HL-60 (cell line): ENCODE measurements around the gene GSG1L2.
A peak's percentile ranks its signal among the peaks of the same experiment; 100 is the strongest.

ENCODE experiments used
- DNase-seq, 2 experiments: peaks; one replicate each; pipeline ENCODE4 v3.0.0-alpha.2; 2010 to 2020; ENCODE audit warnings: low read depth in 1 of 2, low spot score in 1 of 2
- H3K27ac ChIP-seq: fragments of 250-450 bp; sonication (Bioruptor Pico); replicated peaks from 2 replicates; pipeline ENCODE4 v1.5.1; 2020; ENCODE audit warnings: mild to moderate bottlenecking, moderate library complexity
- H3K27me3 ChIP-seq: fragments of 250-450 bp; sonication (Bioruptor Pico); 2 replicates; pipeline ENCODE4 v1.5.1; 2021; ENCODE audit warnings: mild to moderate bottlenecking, moderate library complexity; ENCODE audit not compliant: insufficient read depth, poor library complexity, severe bottlenecking
- H3K4me3 ChIP-seq: replicated peaks from 2 replicates; pipeline ENCODE4 v1.5.1; 2011; ENCODE audit warnings: mild to moderate bottlenecking, control low read depth, low read length; ENCODE audit not compliant: insufficient read depth
- GABPA ChIP-seq: IDR thresholded peaks from 2 replicates; pipeline ENCODE4 v1.6.1; 2012; ENCODE audit warnings: low read depth
- POLR2AphosphoS5 ChIP-seq: IDR thresholded peaks from 2 replicates; pipeline ENCODE4 v1.6.1; 2012; ENCODE audit warnings: low read depth
- SPI1 ChIP-seq: IDR thresholded peaks from 2 replicates; pipeline ENCODE4 v1.6.1; 2012; ENCODE audit warnings: low read depth, mild to moderate bottlenecking, borderline replicate concordance
- TF ChIP-seq, protein P1 (sequence below): IDR thresholded peaks from one replicate; pipeline ENCODE4 v1.5.1; 2011; ENCODE audit warnings: low read length, control low read depth, inconsistent platforms; ENCODE audit not compliant: insufficient read depth
- TF ChIP-seq, protein P2 (sequence below): IDR thresholded peaks from 2 replicates; pipeline ENCODE4 v1.6.1; 2012; ENCODE audit warnings: low read depth; ENCODE audit not compliant: insufficient replicate concordance

The GSG1L2 gene

DNA sequence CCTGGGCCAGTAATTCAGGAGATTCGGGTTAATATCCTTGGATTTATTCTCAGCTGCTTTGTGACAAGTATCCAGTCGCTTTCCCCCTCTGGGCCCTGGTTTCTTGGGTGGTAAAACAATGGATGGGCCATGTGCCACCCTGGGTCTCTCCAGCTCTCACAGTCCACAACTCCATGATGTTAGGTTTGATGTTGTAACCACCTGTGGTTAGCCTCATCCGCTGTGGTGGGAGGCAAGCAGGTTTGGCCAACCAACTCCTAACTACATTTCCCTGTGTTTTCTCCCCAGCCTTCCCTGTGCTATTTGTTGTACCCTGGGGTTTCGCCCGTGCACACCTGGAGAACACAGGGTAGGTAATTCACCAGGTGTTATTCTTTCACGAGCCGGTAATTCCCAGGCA, 39.0 kb upstream of the GSG1L2 start:
- H3K27me3 ChIP-seq, result no peaks in the 10 kb centered on the region
- TF ChIP-seq POLR2AphosphoS5 (no peak), GABPA (no peak), SPI1 (no peak)
- TF ChIP-seq, protein P1, sequence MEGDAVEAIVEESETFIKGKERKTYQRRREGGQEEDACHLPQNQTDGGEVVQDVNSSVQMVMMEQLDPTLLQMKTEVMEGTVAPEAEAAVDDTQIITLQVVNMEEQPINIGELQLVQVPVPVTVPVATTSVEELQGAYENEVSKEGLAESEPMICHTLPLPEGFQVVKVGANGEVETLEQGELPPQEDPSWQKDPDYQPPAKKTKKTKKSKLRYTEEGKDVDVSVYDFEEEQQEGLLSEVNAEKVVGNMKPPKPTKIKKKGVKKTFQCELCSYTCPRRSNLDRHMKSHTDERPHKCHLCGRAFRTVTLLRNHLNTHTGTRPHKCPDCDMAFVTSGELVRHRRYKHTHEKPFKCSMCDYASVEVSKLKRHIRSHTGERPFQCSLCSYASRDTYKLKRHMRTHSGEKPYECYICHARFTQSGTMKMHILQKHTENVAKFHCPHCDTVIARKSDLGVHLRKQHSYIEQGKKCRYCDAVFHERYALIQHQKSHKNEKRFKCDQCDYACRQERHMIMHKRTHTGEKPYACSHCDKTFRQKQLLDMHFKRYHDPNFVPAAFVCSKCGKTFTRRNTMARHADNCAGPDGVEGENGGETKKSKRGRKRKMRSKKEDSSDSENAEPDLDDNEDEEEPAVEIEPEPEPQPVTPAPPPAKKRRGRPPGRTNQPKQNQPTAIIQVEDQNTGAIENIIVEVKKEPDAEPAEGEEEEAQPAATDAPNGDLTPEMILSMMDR, result no peak
- TF ChIP-seq, protein P2, sequence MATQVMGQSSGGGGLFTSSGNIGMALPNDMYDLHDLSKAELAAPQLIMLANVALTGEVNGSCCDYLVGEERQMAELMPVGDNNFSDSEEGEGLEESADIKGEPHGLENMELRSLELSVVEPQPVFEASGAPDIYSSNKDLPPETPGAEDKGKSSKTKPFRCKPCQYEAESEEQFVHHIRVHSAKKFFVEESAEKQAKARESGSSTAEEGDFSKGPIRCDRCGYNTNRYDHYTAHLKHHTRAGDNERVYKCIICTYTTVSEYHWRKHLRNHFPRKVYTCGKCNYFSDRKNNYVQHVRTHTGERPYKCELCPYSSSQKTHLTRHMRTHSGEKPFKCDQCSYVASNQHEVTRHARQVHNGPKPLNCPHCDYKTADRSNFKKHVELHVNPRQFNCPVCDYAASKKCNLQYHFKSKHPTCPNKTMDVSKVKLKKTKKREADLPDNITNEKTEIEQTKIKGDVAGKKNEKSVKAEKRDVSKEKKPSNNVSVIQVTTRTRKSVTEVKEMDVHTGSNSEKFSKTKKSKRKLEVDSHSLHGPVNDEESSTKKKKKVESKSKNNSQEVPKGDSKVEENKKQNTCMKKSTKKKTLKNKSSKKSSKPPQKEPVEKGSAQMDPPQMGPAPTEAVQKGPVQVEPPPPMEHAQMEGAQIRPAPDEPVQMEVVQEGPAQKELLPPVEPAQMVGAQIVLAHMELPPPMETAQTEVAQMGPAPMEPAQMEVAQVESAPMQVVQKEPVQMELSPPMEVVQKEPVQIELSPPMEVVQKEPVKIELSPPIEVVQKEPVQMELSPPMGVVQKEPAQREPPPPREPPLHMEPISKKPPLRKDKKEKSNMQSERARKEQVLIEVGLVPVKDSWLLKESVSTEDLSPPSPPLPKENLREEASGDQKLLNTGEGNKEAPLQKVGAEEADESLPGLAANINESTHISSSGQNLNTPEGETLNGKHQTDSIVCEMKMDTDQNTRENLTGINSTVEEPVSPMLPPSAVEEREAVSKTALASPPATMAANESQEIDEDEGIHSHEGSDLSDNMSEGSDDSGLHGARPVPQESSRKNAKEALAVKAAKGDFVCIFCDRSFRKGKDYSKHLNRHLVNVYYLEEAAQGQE, result no peak
- no peak overlapping the region for H3K27ac ChIP-seq
- H3K4me3 ChIP-seq, result no peak overlapping the region
- peak in 1 of 2 experiments; percentile 38 for DNase-seq

DNA sequence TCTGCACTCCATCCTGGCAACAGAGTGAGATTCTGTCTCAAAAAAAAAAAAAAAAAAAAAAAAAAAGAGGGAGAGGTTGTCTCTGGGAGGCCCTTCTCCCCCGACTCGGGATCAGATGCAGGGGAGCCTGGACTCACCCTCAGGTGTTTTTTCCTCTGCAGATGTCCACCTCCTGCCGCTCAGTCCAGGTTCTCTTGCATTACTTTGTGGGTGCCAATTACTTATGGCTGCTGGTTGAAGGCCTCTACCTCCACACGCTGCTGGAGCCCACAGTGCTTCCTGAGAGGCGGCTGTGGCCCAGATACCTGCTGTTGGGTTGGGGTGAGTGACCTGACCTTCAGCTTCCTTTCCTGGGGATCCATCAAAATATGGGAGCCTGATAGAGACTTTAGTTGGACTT, 37.9 kb upstream of the GSG1L2 start:
- TF ChIP-seq, protein P1, result no peak
- no peak for TF ChIP-seq GABPA
- TF ChIP-seq SPI1, result no peak
- no peak for TF ChIP-seq POLR2AphosphoS5
- TF ChIP-seq, protein P2, result no peak
- Histone ChIP-seq H3K4me3 (no peak overlapping the region), H3K27ac (no peak overlapping the region), H3K27me3 (no peaks in the 10 kb centered on the region)
- no peak for DNase-seq

DNA sequence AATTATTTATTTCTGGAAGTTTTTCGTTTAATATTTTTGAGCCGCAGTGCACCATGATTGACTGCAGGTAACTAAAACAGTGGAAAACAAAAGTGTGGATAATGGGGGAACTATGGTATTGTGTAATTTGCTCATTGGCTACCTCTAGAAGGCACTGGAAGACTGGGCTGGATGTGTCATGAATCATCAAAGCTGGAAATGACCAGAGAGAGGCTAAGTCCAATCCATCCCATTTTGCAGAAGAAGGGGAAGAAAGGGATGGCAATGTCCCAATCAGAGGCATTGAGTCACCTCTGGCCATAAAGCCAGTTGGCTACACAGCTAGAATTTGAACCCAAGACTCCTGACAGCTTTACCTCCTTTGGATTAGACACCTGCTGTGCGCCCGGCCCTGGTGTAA, 33.2 kb upstream of the GSG1L2 start:
- TF ChIP-seq POLR2AphosphoS5, result no peak
- TF ChIP-seq SPI1, result no peak
- TF ChIP-seq, protein P2, result no peak
- TF ChIP-seq GABPA, result no peak
- TF ChIP-seq, protein P1, result no peak
- no peak for DNase-seq
- no peak overlapping the region for H3K27ac ChIP-seq
- no peak overlapping the region for H3K4me3 ChIP-seq
- no peaks in the 10 kb centered on the region for H3K27me3 ChIP-seq
